SK-N-SH (cell line): ENCODE data around the gene NCS1. TPM values are rescaled to one million over a fixed set of nuclear protein-coding genes. Genes with fewer than 3 reads are reported as not detected.

ENCODE experiments used
- CTCF ChIA-PET: fragments of 300-600, 350-600 bp; formaldehyde crosslinking; extraction: SDS; loops from one replicate; lab custom pipeline; 2021; lab: Yijun Ruan, JAX
- POLR2A ChIA-PET: fragments of 350-600 bp; sonication (Branson Sonifier 250); formaldehyde crosslinking; extraction: SDS; loops from one replicate; lab custom pipeline; 2020; ENCODE audit warnings: antibody characterized with exemption, inconsistent platforms; lab: Yijun Ruan, JAX
- DNase-seq: peaks from one replicate; pipeline ENCODE4 v3.0.0; 2012
- H2AFZ ChIP-seq: fragments of 200-600 bp; sonication (generic); 2 replicates; pipeline ENCODE4 v1.8.1; 2016; ENCODE audit warnings: antibody characterized with exemption, mild to moderate bottlenecking, low read depth
- H3F3A ChIP-seq: fragments of 200-600 bp; sonication (generic); replicated peaks from 2 replicates; pipeline ENCODE3; 2016; ENCODE audit warnings: antibody characterized with exemption, mild to moderate bottlenecking; ENCODE audit not compliant: insufficient read depth
- H3K27ac ChIP-seq, 2 experiments: fragments of 200-500 bp in 1 of 2; fragments of 200-600 bp in 1 of 2; sonication (Bioruptor generic) in 1 of 2; sonication (generic), shearing (Covaris generic) in 1 of 2; 2 replicates each; pipeline versions ENCODE4 v1.5.1 to v1.6.1; 2014 to 2016; ENCODE audit warnings: low read depth in 2 of 2, inconsistent platforms in 1 of 2, low read length in 1 of 2, mild to moderate bottlenecking in 1 of 2, mixed read lengths in 1 of 2
- H3K27me3 ChIP-seq: fragments of 200-600 bp; sonication (generic), shearing (Covaris generic); 2 replicates; pipeline ENCODE4 v1.6.1; 2016; ENCODE audit warnings: mixed run types; ENCODE audit not compliant: insufficient read depth
- H3K36me3 ChIP-seq, 2 experiments: fragments of 200-500 bp in 1 of 2; fragments of 200-600 bp in 1 of 2; sonication (Bioruptor generic) in 1 of 2; sonication (generic) in 1 of 2; replicated peaks in 1 of 2; 2 replicates each; pipeline versions ENCODE3 to v1.5.1; 2014 to 2016; ENCODE audit warnings: low read length in 1 of 2, mild to moderate bottlenecking in 1 of 2; ENCODE audit not compliant: insufficient read depth in 2 of 2, control insufficient read depth in 1 of 2
- H3K4me1 ChIP-seq, 2 experiments: fragments of 200-500 bp in 1 of 2; fragments of 200-600 bp in 1 of 2; sonication (Bioruptor generic) in 1 of 2; sonication (generic), shearing (Covaris generic) in 1 of 2; 2 replicates each; pipeline versions ENCODE4 v1.5.1 to v1.6.1; 2014 to 2016; ENCODE audit warnings: low read depth in 1 of 2, low read length in 1 of 2, mixed run types in 1 of 2; ENCODE audit not compliant: insufficient read depth in 2 of 2, control insufficient read depth in 1 of 2
- H3K4me2 ChIP-seq: fragments of 200-600 bp; sonication (generic), shearing (Covaris generic); 2 replicates; pipeline ENCODE4 v1.6.1; 2017; ENCODE audit warnings: mixed run types
- H3K4me3 ChIP-seq, 2 experiments: fragments of 200-500 bp in 1 of 2; fragments of 200-600 bp in 1 of 2; sonication (Bioruptor generic) in 1 of 2; sonication (generic), shearing (Covaris generic) in 1 of 2; 2 replicates each; pipeline versions ENCODE4 v1.5.1 to v1.8.1; 2014 to 2016; ENCODE audit warnings: low read depth in 2 of 2, inconsistent platforms in 1 of 2, low read length in 1 of 2, mild to moderate bottlenecking in 1 of 2, mixed read lengths in 1 of 2, moderate library complexity in 1 of 2
- H3K79me2 ChIP-seq: fragments of 200-600 bp; sonication (generic); 2 replicates; pipeline ENCODE4 v1.8.1; 2017; ENCODE audit warnings: mild to moderate bottlenecking; ENCODE audit not compliant: insufficient read depth
- H3K9ac ChIP-seq: fragments of 200-600 bp; sonication (generic); 2 replicates; pipeline ENCODE4 v1.6.1; 2017; ENCODE audit warnings: mixed run types
- H3K9me2 ChIP-seq: fragments of 200-600 bp; sonication (generic); 2 replicates; pipeline ENCODE4 v1.6.1; 2017; ENCODE audit warnings: mixed run types
- H3K9me3 ChIP-seq: fragments of 200-600 bp; sonication (generic); 2 replicates; pipeline ENCODE4 v1.6.1; 2017; ENCODE audit warnings: mixed run types, mild to moderate bottlenecking, moderate library complexity
- H4K20me1 ChIP-seq: fragments of 200-600 bp; sonication (generic); 2 replicates; pipeline ENCODE4 v1.6.1; 2017; ENCODE audit warnings: mild to moderate bottlenecking, mixed run types; ENCODE audit not compliant: insufficient read depth
- CTCF ChIP-seq: fragments of 200-600 bp; sonication (generic); IDR thresholded peaks from 2 replicates; pipeline ENCODE4 v1.6.1; 2017; ENCODE audit warnings: antibody characterized with exemption, mild to moderate bottlenecking, moderate library complexity
- EZH2phosphoT487 ChIP-seq: fragments of 200-600 bp; sonication (generic); IDR thresholded peaks from 2 replicates; pipeline ENCODE4 v1.6.1; 2017; ENCODE audit warnings: low read depth, mixed run types, mild to moderate bottlenecking, antibody characterized with exemption, moderate library complexity, borderline replicate concordance
- FOXJ3 ChIP-seq: sonication (generic); formaldehyde crosslinking; IDR thresholded peaks from 2 replicates; pipeline ENCODE4 v1.5.1; 2020; ENCODE audit warnings: mild to moderate bottlenecking, missing genetic modification reagents
- FOXM1 ChIP-seq: IDR thresholded peaks from 2 replicates; pipeline ENCODE4 v1.4.0; 2012; ENCODE audit warnings: low read depth, mild to moderate bottlenecking
- IRF3 ChIP-seq: fragments of 150-350 bp; IDR thresholded peaks from 2 replicates; pipeline ENCODE4 v1.6.1; 2016; ENCODE audit warnings: mild to moderate bottlenecking, low read depth, low read length
- MXI1 ChIP-seq: IDR thresholded peaks from 2 replicates; pipeline ENCODE4 v1.6.1; 2012; ENCODE audit warnings: mild to moderate bottlenecking, low read depth, low read length, improper control_type of control experiment
- POLR2AphosphoS5 ChIP-seq: IDR thresholded peaks from 2 replicates; pipeline ENCODE4 v1.6.1; 2012; ENCODE audit warnings: low read depth, low read length
- REST ChIP-seq: IDR thresholded peaks from 2 replicates; pipeline ENCODE4 v1.6.1; 2012; ENCODE audit warnings: mild to moderate bottlenecking, low read depth, low read length, moderate library complexity
- SMC3 ChIP-seq: IDR thresholded peaks from 2 replicates; pipeline ENCODE4 v1.6.1; 2012; ENCODE audit warnings: low read depth, low read length, improper control_type of control experiment
- USF1 ChIP-seq: IDR thresholded peaks from 2 replicates; pipeline ENCODE4 v1.4.0; 2012; ENCODE audit warnings: low read depth, borderline replicate concordance
- USF2 ChIP-seq: fragments of 150-350 bp; IDR thresholded peaks from 2 replicates; pipeline ENCODE4 v1.6.1; 2017; ENCODE audit warnings: antibody characterized with exemption, low read length, low read depth, borderline replicate concordance
- whole genome bisulfite sequencing: methylation state at CpG from one replicate; pipeline ENCODE4 v1.1.6; 2017; ENCODE audit warnings: low lambda C conversion rate; 5-methylcytosine and 5-hydroxymethylcytosine counted together
- polyA plus RNA-seq, 3 experiments: library from polyadenylated mRNA; depleted of rRNA; stranded (reverse); fragments of >200 nt; gene quantifications; 2 replicates each; pipeline ENCODE4 v1.2.3, GENCODE V29; 2012

NCS1 gene
- polyA plus RNA-seq, 1 of the 3 experiments (the other 2 are of a cell fraction): 40.6 TPM

GRCh38 chr9:130167927-130168326 lies 4.3 kb upstream of the NCS1 start:
- H3K9me3 ChIP-seq: no peaks in the 10 kb centered on the region
- CTCF ChIA-PET: interaction anchor here (1.0 to 1.4 kb wide), 3 partner anchors 22 to 69 kb away, joined by 3 to 4 read pairs (median 4); no protein-coding TSS in a partner anchor
- 90% methylated on average over 6 of the region's 6 CpGs for WGBS
- H3K79me2 ChIP-seq: peaks cover 3% of the 10 kb centered on the region
- H3F3A ChIP-seq: peaks cover 5% of the 10 kb centered on the region
- no peak overlapping the region for H3K4me2 ChIP-seq
- peaks cover 6% of the 10 kb centered on the region in 2 experiments; a peak in 1 of 4 replicates for H3K4me1 ChIP-seq
- H3K4me3 ChIP-seq: no peak overlapping the region
- H3K27me3 ChIP-seq: no peaks in the 10 kb centered on the region
- H2AFZ ChIP-seq: no peak overlapping the region
- no peaks in the 10 kb centered on the region for H3K9me2 ChIP-seq
- TF ChIP-seq CTCF (peak; percentile 20; the same call in 1 of the 2 replicates), USF1 (no peak), REST (no peak), EZH2phosphoT487 (no peak)
- no peaks in the 10 kb centered on the region for H4K20me1 ChIP-seq
- no peak overlapping the region for H3K9ac ChIP-seq
- H3K36me3 ChIP-seq: no peaks in the 10 kb centered on the region
- no peak for DNase-seq
- POLR2A ChIA-PET: no interaction called here
- no peak overlapping the region for H3K27ac ChIP-seq

- ChIA-PET POLR2A (interaction anchor here (1.1 kb wide), 1 partner anchor 11 kb away, joined by 3 read pairs; no protein-coding TSS in a partner anchor), CTCF (interaction anchor here (0.8 to 3.9 kb wide), 6 partner anchors 9 to 145 kb away, joined by 3 to 22 read pairs (median 4); no protein-coding TSS in a partner anchor)
- Histone ChIP-seq H3K9me3 (no peaks in the 10 kb centered on the region), H3K9me2 (no peaks in the 10 kb centered on the region), H3K79me2 (peaks cover 38% of the 10 kb centered on the region), H3K4me2 (peak overlapping the region; percentile 87), H3K27me3 (no peaks in the 10 kb centered on the region), H2AFZ (peak overlapping the region; percentile 65; the same call in 1 of the 2 replicates), H4K20me1 (peaks cover 35% of the 10 kb centered on the region), H3K36me3 (no peaks in the 10 kb centered on the region), H3F3A (peaks cover 5% of the 10 kb centered on the region), H3K27ac (peak overlapping the region; percentile 17 to 35; a peak in 1 of 4 replicates), H3K4me3 (peak overlapping the region; percentile 67 to 72), H3K9ac (peak overlapping the region; percentile 76), H3K4me1 (peaks cover 6 to 20% of the 10 kb centered on the region in 2 experiments; a peak in 1 of 4 replicates)
- no peak for DNase-seq
- WGBS: 75% methylated on average over 24 of the region's 45 CpGs
- TF ChIP-seq POLR2AphosphoS5 (no peak), USF1 (no peak), SMC3 (no peak), MXI1 (no peak), FOXJ3 (no peak), USF2 (no peak), IRF3 (no peak), FOXM1 (no peak), EZH2phosphoT487 (no peak)
Measured at GRCh38 chr9:130171226-130172148, 717 bp upstream of the NCS1 start.
